ENCODE measurements around the gene RBP3.

The RBP3 gene

DNA sequence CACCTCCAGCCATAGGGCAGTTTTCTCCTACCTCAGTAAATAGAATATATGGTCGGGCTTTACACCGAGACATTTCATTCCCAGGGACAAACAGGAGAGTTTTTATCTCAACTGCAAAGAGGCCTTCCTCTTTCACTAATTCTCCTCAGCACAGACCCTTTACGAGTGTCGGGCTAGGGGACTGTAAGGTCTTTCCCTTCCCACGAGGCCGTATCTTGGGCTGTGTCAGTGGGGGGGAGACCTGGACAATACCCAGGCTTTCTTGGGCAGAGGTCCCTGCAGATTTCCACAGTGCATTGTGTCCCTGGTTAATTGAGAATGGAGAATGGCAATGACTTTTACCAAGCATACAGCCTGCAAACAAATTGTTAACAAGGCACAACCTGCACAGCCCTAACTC is 49.1 kb downstream of the RBP3 start:
- no peaks in the 10 kb centered on the region for H3K9me3 Mint-ChIP-seq
- no peak overlapping the region for H3K27ac Mint-ChIP-seq
- peaks cover 54% of the 10 kb centered on the region for H3K27me3 Mint-ChIP-seq
- no peaks in the 10 kb centered on the region for H3K4me1 Mint-ChIP-seq (ENCODE audit: low read depth)
- H3K4me3 Mint-ChIP-seq: no peak overlapping the region
- no peak for DNase-seq
- H3K36me3 Mint-ChIP-seq (ENCODE audit: low read depth): no peaks in the 10 kb centered on the region

DNA sequence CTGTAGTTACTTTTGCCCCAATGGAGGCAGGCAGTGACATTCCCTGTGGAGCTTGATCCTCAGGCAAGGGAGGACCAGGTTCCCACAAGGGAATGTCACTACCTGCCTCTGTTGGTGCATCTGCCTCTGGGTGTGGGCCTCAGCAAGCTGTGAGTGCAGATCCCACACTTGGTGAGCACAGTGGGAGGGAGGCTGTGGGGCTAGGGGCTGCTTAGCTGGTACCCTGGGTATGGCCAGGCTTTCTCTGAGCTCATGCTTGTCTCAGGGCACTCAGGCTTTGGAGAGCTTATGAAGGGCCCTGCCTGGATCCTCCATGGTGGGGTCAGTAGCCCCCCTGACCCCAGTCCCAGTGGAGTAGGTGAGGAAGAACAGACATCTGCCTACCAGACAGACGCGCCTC is 52.1 kb downstream of the RBP3 start:
- H3K9me3 Mint-ChIP-seq: no peaks in the 10 kb centered on the region
- DNase-seq: no peak
- H3K27me3 Mint-ChIP-seq: peaks cover 45% of the 10 kb centered on the region
- H3K4me1 Mint-ChIP-seq (ENCODE audit: low read depth): no peaks in the 10 kb centered on the region
- no peaks in the 10 kb centered on the region for H3K36me3 Mint-ChIP-seq (ENCODE audit: low read depth)
- H3K27ac Mint-ChIP-seq: no peak overlapping the region
- H3K4me3 Mint-ChIP-seq: no peak overlapping the region

DNA sequence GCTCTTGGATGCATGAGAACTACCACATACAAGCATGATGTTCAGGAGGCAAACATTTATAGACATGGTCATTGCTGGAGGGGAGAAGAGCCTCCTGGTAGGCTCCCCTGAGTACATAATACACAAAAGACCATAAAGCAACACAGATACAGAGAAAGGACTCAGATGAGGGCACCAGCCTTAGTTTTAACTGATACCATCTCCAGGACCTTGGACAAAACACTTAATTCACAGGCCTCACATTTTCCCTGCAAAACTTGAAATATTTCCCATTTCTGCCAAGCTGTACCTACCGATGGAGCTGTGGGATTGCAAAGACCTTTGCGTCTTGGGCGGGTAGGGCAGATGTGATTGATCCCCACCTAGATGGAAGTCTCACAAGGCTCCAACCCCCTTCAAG is 52.6 kb downstream of the RBP3 start:
- Mint-ChIP-seq H3K36me3 (ENCODE audit: low read depth) (no peaks in the 10 kb centered on the region), H3K27ac (no peak overlapping the region), H3K9me3 (no peaks in the 10 kb centered on the region), H3K27me3 (peaks cover 40% of the 10 kb centered on the region), H3K4me1 (ENCODE audit: low read depth) (no peaks in the 10 kb centered on the region), H3K4me3 (no peak overlapping the region)
- DNase-seq: no peak

DNA sequence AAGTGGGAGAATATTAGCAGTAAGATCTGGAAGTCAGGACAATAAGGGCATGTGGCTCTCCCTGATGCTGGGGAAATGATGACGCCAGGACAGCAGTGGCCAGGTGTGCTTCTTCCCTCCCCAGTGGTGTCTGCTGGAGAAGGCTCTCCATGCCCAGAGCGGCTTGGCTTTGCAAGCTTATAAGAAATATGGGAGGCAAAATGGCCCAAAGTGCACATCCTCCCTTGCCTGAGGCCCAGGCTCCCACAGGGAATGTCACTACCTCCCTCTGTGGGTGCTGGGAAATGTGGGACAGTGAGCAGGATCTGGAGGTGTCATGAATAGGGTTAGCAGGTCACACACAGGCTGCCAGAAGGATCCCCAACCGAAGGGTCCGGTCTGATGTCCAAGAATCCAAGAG is 53.0 kb downstream of the RBP3 start:
- Mint-ChIP-seq H3K4me1 (ENCODE audit: low read depth) (no peaks in the 10 kb centered on the region), H3K27ac (no peak overlapping the region), H3K27me3 (peaks cover 37% of the 10 kb centered on the region), H3K9me3 (no peaks in the 10 kb centered on the region), H3K36me3 (ENCODE audit: low read depth) (no peaks in the 10 kb centered on the region), H3K4me3 (no peak overlapping the region)
- no peak for DNase-seq

DNA sequence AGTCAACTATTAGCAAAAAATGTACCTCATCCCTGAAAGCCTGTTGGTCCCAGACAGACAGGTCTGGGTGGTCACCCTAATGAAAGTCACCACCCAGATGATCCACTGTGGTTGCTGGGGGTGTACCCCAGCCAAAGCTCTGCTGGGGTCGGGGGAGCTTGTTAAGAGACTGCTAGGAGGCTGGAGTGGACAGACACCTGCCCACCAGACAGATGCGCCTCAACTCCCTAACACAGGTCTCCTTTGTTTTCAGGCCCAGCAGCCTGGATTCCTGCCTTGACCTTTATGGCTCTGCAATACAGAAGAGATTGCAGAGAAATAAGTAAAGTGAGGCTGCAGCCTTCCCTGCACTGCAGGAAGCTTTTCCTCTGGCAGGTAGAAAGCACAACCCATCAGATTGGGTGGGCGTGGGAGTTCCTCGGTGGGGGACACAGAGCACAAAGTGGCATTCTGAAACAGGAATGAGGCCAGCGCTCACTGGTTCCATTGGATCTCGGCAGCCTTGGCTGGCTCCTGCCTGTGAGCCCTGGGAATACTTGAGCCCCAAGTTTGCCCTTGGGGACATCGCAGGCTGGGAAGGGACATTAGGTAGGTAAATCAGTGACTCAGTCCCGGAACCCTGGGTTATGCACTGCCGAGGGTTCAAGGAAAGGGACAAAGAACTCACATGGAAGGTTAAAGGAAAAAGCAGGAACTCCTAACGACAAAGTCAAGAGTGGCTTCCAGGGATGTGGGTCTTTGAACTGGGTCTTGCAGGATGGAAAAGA is 53.9 kb downstream of the RBP3 start:
- DNase-seq: no peak
- no peak overlapping the region for H3K27ac Mint-ChIP-seq
- no peaks in the 10 kb centered on the region for H3K9me3 Mint-ChIP-seq
- H3K36me3 Mint-ChIP-seq (ENCODE audit: low read depth): no peaks in the 10 kb centered on the region
- no peaks in the 10 kb centered on the region for H3K4me1 Mint-ChIP-seq (ENCODE audit: low read depth)
- no peak overlapping the region for H3K4me3 Mint-ChIP-seq
- H3K27me3 Mint-ChIP-seq: peaks cover 29% of the 10 kb centered on the region

DNA sequence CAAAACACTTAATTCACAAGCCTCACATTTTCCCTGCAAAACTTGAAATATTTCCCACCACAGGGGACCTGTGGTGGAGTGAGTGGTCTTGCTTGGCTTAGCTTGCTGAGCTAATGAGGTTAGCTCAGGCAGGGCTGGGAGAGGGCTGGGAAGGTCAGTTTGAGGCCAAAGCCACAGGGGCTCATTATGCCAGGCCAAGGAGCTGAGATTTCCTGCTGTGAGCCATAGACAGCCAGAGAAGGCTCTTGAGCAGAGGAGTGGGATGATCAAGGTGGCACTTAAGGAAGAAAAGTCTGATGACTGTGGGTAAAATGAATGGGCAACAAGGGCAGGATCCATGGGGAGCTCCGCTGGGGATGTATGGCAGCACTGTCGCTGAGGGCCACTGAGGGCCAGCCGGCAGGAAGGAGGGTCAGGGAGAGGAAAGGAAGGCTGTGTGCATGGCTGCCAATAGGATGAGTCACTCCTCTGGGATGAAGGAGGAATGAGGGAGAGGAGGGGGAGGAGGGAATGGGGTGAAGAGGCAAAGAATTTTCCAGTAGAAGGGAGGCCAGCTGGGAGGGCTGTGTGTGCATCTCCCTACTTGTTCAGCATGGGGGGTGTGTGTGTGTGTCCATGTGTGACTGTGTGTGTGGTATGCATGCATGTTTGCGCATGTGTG is 54.6 kb downstream of the RBP3 start:
- no peaks in the 10 kb centered on the region for H3K4me1 Mint-ChIP-seq (ENCODE audit: low read depth)
- H3K27ac Mint-ChIP-seq: no peak overlapping the region
- no peaks in the 10 kb centered on the region for H3K36me3 Mint-ChIP-seq (ENCODE audit: low read depth)
- H3K9me3 Mint-ChIP-seq: no peaks in the 10 kb centered on the region
- H3K4me3 Mint-ChIP-seq: no peak overlapping the region
- peaks cover 28% of the 10 kb centered on the region for H3K27me3 Mint-ChIP-seq
- DNase-seq: no peak

DNA sequence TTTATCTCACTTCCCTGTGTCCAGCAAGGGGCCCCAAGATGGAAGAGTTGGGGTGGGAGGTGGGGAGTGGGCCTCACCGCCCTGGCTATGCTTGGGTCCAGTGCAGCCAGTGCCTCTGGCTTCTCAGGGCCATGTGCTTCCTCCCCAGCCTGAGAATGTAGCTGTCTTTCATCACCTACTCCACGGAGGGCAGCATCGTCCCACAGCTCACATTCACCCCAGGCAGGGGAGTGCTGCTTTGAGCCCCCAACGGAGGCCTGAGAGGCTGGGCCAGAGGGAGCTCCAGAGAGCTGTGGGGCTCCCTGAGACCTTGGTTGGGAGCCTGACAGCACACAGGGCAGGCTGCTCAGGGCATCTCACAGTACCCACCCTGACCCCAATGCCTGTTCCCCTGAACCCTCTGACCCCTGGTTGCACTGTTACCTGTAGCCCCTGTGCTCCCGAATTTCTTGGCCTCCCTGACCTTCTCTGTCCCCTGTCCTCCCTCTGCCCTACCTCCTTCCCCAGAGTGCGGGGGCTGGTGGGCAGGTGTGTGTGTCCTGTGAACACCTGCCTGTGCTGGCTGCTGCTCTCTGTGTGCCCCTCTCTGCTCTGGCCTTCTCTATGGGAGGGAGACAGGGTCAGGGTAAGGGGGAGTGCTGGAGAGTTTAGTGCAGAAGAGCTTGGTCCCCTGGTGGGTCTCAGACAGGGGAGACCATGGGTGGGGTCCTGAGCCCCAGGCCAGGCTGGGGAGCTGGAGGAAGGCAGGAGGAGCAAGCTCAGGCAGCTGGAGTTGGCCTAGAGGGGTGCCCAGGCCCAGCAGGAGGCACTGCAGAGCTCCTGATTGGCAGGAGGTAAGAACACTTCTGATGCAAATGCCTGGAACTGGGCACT is 55.5 kb downstream of the RBP3 start:
- Mint-ChIP-seq H3K4me3 (no peak overlapping the region), H3K9me3 (no peaks in the 10 kb centered on the region), H3K27me3 (peaks cover 21% of the 10 kb centered on the region), H3K27ac (no peak overlapping the region), H3K36me3 (ENCODE audit: low read depth) (no peaks in the 10 kb centered on the region), H3K4me1 (ENCODE audit: low read depth) (no peaks in the 10 kb centered on the region)
- DNase-seq: no peak

DNA sequence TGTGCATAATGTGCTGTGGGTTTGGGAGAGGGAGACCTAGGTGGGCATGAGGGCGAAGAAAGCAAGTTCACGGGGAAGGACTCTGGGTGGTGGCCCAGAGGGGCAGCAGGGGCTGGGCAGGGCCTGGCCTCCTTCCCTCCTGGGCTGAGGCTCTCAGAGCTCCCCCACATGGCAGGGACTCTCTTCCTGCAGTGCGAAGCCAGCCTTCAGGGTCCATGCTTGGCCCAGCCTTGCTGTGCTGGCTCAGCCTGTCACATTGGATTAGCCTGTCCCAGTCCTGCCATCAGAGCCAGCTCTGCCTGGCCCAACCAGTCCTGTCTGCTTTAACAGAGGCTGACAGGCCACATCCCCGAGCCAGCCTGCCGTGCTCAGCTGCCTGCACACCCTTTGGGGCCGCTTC is 56.3 kb downstream of the RBP3 start:
- H3K27ac Mint-ChIP-seq: no peak overlapping the region
- peaks cover 15% of the 10 kb centered on the region for H3K27me3 Mint-ChIP-seq
- no peak for DNase-seq
- H3K36me3 Mint-ChIP-seq (ENCODE audit: low read depth): no peaks in the 10 kb centered on the region
- H3K9me3 Mint-ChIP-seq: no peaks in the 10 kb centered on the region
- no peaks in the 10 kb centered on the region for H3K4me1 Mint-ChIP-seq (ENCODE audit: low read depth)
- H3K4me3 Mint-ChIP-seq: no peak overlapping the region

DNA sequence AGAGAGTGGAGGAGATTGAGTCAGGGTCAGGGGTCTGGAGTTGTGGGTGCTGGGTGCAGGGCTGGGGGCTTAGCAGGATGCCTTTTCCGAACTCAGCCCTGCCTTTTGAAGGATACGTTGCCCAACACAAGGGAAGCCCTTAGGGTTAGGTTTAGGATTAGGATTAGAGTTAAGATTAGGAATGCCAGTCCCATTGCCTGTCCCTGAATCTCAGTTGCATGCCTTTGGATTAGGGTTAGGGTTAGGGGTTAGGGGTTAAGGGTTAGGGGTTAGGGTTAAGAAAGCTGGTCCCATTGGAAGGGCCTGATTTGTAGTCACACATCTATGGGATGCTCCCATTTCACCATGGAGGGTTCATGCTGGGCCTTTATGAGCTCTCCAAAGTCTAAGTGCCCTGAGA is 56.8 kb downstream of the RBP3 start:
- no peak overlapping the region for H3K27ac Mint-ChIP-seq
- H3K4me1 Mint-ChIP-seq (ENCODE audit: low read depth): no peaks in the 10 kb centered on the region
- peaks cover 10% of the 10 kb centered on the region for H3K27me3 Mint-ChIP-seq
- no peaks in the 10 kb centered on the region for H3K36me3 Mint-ChIP-seq (ENCODE audit: low read depth)
- DNase-seq: no peak
- H3K4me3 Mint-ChIP-seq: no peak overlapping the region
- H3K9me3 Mint-ChIP-seq: no peaks in the 10 kb centered on the region

DNA sequence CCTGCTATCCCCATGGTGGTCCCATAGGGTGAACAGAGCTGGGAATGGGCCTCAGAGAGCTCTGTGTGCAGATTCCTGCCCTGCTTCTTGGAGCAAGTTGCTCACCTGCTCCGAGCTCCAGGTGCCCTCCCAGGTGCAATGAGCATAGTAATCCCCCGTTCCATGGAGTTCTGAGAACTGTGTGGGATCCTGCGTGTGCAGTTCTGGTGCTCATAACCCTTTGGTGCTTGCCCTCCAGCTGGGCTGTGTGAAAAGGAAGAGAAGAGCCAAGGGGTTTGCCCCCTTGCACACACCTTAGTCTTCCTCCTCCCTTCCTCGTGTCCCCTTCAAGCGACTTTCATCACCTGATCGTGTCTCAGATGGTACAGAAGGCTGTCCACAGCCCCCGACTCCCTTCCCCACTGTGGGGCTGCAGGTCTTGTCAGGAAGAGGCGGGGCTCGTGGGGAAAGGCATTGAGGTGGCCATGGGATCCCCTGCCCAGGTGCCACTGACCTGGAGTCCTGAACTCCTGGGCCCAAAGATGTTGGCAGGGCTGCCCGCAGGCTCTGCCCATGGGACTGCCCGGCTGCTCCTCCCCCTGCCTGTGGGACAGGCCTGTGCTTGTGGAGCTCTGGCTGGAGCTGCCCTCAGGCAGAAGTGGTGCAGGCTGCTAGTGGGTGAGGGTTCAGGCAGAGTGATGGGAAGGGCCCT is 57.8 kb downstream of the RBP3 start:
- no peaks in the 10 kb centered on the region for H3K36me3 Mint-ChIP-seq (ENCODE audit: low read depth)
- H3K27me3 Mint-ChIP-seq: peaks cover 10% of the 10 kb centered on the region
- no peaks in the 10 kb centered on the region for H3K9me3 Mint-ChIP-seq
- H3K27ac Mint-ChIP-seq: no peak overlapping the region
- H3K4me1 Mint-ChIP-seq (ENCODE audit: low read depth): no peaks in the 10 kb centered on the region
- no peak for DNase-seq
- H3K4me3 Mint-ChIP-seq: no peak overlapping the region

DNA sequence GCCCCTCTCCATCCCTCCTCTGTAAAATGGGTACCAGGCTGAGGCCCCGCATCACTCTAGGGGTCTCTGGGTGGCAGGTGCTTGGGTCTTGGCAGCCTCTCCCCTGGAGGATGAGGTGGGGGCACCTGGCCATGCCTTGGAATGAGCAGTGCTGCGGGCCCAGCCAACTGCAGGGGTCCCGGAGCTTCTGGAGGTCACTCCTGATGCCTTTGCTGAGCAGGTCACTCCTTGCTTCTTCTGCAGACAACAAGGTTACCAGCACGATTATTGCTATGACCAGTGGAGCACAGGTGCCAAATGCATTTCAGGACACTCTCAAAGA is 58.3 kb downstream of the RBP3 start:
- no peak for DNase-seq
- no peaks in the 10 kb centered on the region for H3K4me1 Mint-ChIP-seq (ENCODE audit: low read depth)
- H3K9me3 Mint-ChIP-seq: no peaks in the 10 kb centered on the region
- no peaks in the 10 kb centered on the region for H3K36me3 Mint-ChIP-seq (ENCODE audit: low read depth)
- peaks cover 10% of the 10 kb centered on the region for H3K27me3 Mint-ChIP-seq
- H3K27ac Mint-ChIP-seq: no peak overlapping the region
- no peak overlapping the region for H3K4me3 Mint-ChIP-seq

DNA sequence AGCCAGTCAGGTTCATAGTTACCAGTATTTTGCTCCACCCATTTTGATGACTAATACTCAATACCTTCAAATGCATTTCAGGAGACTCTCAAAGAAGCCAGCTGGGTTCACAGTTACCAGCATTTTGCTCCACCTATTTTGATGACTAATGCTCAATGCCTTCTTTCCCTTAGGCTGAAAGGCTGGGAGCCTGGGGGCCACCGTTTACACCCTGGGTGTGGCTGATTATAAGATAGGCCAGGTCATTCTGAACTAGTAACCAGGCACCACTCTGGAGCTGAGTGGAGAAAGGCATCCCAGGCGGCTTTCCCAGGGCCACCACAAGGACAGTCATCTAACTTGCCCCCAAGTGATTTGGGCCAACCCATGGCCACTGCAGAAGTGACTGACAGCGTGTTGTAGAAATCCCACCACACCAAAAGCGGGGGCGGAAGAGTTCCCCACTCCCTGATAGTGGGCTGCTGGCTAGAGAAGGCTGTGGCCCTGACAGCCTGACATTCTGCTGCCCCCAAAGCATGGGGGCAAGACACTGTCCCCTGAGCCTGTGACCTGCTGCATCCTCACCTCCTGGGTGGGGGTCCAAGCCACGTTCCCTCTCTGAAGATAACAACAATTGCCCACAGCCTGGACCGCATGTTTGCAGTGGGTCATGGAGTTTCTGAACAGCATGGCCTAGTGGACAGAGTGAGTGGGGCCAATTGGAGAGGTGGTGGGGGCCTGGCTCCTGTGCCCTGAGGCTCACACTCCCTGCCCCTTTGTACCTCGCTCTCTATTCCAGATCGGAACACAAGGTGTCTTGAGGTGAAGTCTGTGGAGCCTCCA is 58.9 kb downstream of the RBP3 start:
- Mint-ChIP-seq H3K36me3 (ENCODE audit: low read depth) (no peaks in the 10 kb centered on the region), H3K9me3 (no peaks in the 10 kb centered on the region), H3K4me3 (no peak overlapping the region), H3K27me3 (peaks cover 10% of the 10 kb centered on the region), H3K4me1 (ENCODE audit: low read depth) (no peaks in the 10 kb centered on the region), H3K27ac (no peak overlapping the region)
- no peak for DNase-seq
